GM10847 (cell line): ENCODE measurements around the gene CD109.
A peak's percentile ranks its signal among the peaks of the same experiment; 100 is the strongest.

Experiments
- POLR2A ChIP-seq: IDR thresholded peaks from 2 replicates; pipeline ENCODE4 v1.6.1; 2011; ENCODE audit not compliant: insufficient read length; ENCODE audit errors: extremely low read depth

Gene CD109

GRCh38 chr6:73695619-73696421 lies at the start of gene CD109:
Gene CD109, plus strand, starts transcription at chr6:73696203. Its CDS starts 13 bp downstream, at chr6:73696216.
- TF ChIP-seq POLR2A, result no peak

DNA sequence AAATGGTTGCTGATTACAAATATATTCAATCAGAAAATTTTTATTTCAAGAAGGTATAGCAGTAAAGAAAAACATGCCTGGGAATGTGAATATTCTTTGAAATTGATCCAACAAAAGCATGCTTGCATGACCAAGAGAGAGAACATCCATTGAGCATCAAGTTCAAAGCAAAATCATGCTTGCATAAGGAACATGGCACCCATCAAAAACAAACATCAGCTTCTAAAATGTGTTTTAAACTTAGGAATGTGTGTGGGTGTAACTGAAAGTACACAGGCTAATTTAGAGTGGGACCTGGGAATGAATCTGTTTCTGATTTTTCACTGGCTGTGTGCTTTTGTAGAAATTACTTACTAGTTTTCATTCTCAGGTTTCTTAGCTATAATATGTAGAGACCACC lies 47.8 kb upstream of the CD109 start:
- TF ChIP-seq POLR2A, result no peak

DNA sequence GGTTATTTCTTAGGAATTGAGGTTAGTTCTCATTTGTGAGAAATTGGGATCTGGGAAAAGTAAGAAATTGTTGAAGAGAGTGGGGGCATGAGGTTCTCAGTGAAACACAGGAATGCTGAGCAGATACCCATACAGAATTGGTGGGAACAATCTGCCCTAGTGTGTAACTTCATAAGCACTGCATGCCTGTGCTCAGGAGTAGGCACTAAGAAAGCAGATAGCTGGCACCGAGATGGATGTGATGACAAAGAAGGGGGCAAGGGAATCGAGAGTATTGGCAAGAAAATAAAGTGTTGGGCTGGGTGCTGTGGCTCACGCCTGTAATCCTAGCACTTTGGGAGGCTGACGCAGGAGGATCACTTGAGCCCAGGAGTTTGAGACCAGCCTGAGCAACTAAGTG lies 46.2 kb upstream of the CD109 start:
- no peak for TF ChIP-seq POLR2A

- no peak for TF ChIP-seq POLR2A
Observed at GRCh38 chr6:73652637-73653570, 43.1 kb upstream of the CD109 start.

GRCh38 chr6:73653571-73654424 lies 42.2 kb upstream of the CD109 start, which contains the start of gene SLC17A5:
Gene SLC17A5, minus strand, starts transcription at chr6:73653992. Its CDS starts 106 bp downstream, at chr6:73653886.
- peak; percentile 76 for TF ChIP-seq POLR2A

DNA sequence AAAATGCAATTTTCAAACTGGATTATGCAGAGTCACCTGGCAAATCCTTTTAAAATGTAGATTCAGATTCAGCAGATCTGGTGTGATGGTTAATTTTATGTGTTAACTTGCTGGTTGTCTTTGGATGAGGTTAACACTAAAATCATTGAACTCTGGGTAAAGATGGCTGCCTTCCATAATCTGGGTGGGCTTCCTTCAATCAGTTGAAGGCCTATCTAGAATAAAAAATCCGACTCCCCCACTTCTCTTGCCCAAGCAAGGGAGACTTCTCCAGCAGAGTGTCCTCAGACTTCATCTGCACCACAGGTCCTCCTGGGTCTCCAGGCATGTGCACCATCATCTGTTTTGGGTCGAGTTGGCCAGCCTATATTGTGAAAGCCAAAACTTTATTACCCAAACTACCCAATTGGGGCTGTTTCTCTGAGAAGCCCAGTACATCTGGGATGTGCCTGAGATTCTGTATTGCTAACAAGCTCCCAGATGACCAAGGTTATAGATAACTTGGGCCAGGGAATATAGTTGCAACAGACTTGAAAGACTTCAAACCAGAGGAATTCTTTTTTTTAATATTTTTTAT lies 40.6 kb upstream of the CD109 start:
- no peak for TF ChIP-seq POLR2A

DNA sequence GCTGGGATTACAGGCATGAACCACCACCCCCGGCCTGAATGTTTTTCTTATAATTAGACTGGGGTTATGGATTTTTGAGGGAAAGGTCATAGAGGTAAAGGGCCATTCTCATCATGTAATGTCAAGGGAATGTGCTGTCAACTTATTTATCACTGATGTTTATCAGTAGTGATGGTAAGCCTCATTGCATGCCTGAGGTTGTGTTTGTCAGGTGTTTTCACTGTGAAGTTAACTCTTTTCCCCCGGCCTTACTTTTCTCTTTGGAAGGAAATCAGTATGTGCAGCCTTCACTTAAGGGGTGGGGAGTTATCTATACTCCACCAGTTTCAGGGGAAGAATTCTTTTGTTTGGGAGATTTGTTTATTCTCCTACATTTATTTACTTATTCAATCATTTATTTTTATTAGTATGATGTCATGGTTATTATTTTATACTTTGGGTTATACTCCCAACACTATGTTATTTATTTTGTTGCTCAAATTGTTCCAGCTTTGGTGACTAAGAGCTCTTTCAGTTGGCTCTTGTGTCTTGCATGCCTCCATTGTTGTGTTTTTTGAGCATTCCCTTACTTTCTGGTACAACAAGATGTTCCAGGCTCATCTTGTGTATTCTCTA lies 39.4 kb upstream of the CD109 start:
- no peak for TF ChIP-seq POLR2A

GRCh38 chr6:73657201-73657600 lies 38.8 kb upstream of the CD109 start:
- no peak for TF ChIP-seq POLR2A

DNA sequence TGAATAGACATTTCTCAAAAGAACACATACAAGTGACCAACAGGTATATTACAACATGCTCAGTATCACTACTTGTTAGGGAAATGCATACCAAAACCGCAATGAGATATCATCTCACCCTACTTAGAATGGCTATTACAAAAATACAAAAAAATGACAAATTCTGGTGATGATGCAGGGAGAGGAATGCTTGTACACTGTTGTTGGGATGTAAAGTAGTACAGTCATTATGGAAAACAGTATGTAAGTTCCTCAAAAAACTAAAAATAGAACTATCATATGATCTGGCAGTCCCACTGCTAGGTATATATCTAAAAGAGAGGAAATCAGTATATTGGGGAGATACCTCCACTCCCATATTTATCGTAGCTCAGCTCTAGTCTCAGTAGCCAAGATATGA lies 31.3 kb upstream of the CD109 start:
- TF ChIP-seq POLR2A, result no peak

DNA sequence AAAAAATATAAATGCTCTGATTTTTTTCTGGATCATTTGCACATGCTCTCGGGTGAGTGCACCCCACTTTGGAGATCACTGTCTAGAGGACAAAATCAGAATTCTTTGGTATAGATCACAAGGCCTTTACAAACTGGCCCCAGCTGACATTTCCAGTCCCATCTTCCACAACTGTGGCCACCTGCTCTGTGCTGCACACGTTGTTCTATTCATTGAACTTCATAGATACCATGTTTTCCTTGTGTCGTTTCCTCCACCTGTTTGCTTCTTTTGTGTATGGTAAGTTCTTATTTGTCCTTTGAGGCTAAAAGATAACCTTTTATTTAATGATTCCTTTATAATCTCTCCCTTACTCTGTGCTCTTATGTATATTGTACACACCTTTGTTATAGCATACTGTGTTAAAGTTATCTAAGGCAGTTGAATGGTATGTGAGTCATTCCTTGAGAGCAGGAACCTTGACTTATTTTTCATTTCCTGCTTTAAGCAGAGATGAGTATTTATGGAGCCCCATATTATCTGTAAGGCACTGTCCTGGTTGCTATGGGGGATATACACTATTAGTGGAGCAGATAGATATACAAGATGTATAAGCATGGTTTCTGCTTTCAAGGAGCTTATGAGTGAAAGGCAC lies 30.2 kb upstream of the CD109 start:
- TF ChIP-seq POLR2A, result no peak

- TF ChIP-seq POLR2A, result no peak
Observed at GRCh38 chr6:73666393-73666792, 29.6 kb upstream of the CD109 start.

DNA sequence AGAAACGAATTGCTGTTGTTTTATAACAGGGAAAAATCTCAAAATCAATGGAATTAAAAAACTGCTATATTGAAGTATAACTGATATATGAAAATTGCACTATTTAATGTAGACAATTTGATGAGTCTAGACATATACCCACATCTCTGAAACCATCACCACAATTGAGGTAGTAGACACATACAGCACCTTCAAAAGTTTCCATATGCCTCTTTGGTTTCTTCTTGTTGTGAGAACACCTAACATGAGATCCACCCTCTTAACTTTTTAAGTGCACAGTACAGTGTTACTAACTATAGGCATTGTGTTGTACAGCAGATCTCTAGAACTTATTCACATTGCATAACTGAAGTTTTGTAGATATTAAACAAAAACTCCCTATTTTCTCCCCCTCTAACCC lies 28.2 kb upstream of the CD109 start:
- no peak for TF ChIP-seq POLR2A

DNA sequence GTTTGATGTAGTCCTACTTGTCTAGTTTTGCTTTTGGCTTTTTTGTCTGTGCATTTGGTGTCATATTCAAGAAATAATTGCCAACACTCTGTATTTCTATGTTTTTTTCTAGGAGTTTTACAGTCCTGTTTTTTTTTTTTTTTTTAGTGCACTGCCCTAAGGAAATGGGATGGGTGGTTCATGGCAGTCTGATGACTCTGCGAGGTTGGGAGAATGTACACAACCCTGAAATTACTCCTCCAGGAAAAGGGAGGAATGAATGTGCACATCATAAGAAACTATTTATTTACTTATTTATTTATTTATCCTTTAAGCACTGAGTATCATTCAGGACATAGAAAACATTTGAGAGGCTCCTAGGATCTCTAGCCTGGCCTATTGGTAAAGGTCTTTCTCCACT lies 27.0 kb upstream of the CD109 start:
- no peak for TF ChIP-seq POLR2A
